Activated CD4-positive, alpha-beta T cell treated with anti-CD3 and anti-CD28 coated beads, Interleukin-2, amount 50 U/mL, for 16 hours (primary cell): ENCODE results near the gene PPARD.

ENCODE experiments used
- DNase-seq: peaks from one replicate; pipeline ENCODE4 v3.0.0-alpha.2; 2020

The PPARD gene

GRCh38 chr6:35474942-35475570 is 132.7 kb downstream of the PPARD start:
- peak; percentile 26 for DNase-seq

DNA sequence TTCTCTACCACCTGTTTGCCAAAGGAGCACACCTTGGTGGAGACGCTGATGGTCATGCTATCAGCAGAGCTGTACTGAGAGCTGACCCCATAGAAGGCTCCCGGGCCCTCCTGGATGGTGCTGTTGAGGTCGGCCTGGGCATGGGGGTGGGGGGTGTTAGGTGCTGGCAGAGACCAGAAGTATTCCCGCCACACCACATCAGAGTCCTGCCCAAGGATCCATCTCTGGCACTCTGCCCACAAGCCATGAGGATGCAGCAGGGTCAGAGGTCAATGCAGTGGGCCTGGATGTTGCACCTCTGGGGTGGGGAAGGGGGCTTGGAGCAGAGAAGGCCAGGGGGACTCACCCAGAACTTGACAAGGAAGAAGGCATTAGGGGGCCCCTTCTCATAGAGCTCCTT is 133.2 kb downstream of the PPARD start:
- DNase-seq, result no peak

- no peak for DNase-seq
Measured at GRCh38 chr6:35476004-35476403, 133.6 kb downstream of the PPARD start.

GRCh38 chr6:35477028-35477427 is 134.7 kb downstream of the PPARD start:
- no peak for DNase-seq
